Endodermal cell (in vitro differentiated cells): ENCODE results near the gene P4HB. TPM values are rescaled to one million over a fixed set of nuclear protein-coding genes. Genes with fewer than 3 reads are reported as not detected.

Experiments used
- DNase-seq: peaks from one replicate; pipeline ENCODE4 v3.0.0-alpha.2; 2017
- H3K27ac ChIP-seq: 2 replicates; pipeline ENCODE4 v1.5.1; 2013; ENCODE audit warnings: mild to moderate bottlenecking, low read depth, low read length, moderate library complexity
- H3K27me3 ChIP-seq: 2 replicates; pipeline ENCODE4 v1.6.1; 2013; ENCODE audit warnings: mild to moderate bottlenecking, low read length, moderate library complexity; ENCODE audit not compliant: insufficient read depth, control insufficient read depth, poor library complexity, severe bottlenecking
- H3K36me3 ChIP-seq: 2 replicates; pipeline ENCODE4 v1.7.0; 2013; ENCODE audit warnings: mild to moderate bottlenecking, low read length, moderate library complexity; ENCODE audit not compliant: control insufficient read depth, insufficient read depth
- H3K4me1 ChIP-seq: one replicate; pipeline ENCODE4 v1.7.0; 2013; ENCODE audit warnings: low read length; ENCODE audit not compliant: control insufficient read depth, insufficient read depth
- H3K4me3 ChIP-seq: 2 replicates; pipeline ENCODE4 v1.5.1; 2013; ENCODE audit warnings: mild to moderate bottlenecking, low read length, moderate library complexity
- H3K9ac ChIP-seq: 2 replicates; pipeline ENCODE4 v1.6.1; 2013; ENCODE audit warnings: mild to moderate bottlenecking, low read length, moderate library complexity; ENCODE audit not compliant: poor library complexity, severe bottlenecking; ENCODE audit errors: extremely low read depth
- H3K9me3 ChIP-seq: 2 replicates; pipeline ENCODE4 v1.6.1; 2013; ENCODE audit warnings: mild to moderate bottlenecking, low read length, moderate library complexity; ENCODE audit not compliant: control insufficient read depth
- H3K27ac Mint-ChIP-seq: 2 replicates; pipeline ENCODE4 v1.8.0; 2020; ENCODE audit warnings: mixed read lengths
- H3K27me3 Mint-ChIP-seq: 2 replicates; pipeline ENCODE4 v1.8.0; 2021; ENCODE audit warnings: mild to moderate bottlenecking, mixed read lengths; ENCODE audit not compliant: insufficient read depth
- H3K36me3 Mint-ChIP-seq: 2 replicates; pipeline ENCODE4 v1.8.0; 2020; ENCODE audit warnings: low read depth, mixed read lengths
- H3K4me1 Mint-ChIP-seq: 2 replicates; pipeline ENCODE4 v1.8.0; 2020; ENCODE audit warnings: mixed read lengths
- H3K4me3 Mint-ChIP-seq: 2 replicates; pipeline ENCODE4 v1.8.0; 2020; ENCODE audit warnings: mild to moderate bottlenecking, moderate library complexity, mixed read lengths
- H3K9me3 Mint-ChIP-seq: 2 replicates; pipeline ENCODE4 v1.8.0; 2020; ENCODE audit warnings: mild to moderate bottlenecking, mixed read lengths
- WGBS, 2 experiments: methylation state at CpG; one replicate each; pipeline versions ENCODE4 v1.1.5 to v1.1.7; 2013; ENCODE audit warnings: missing lambda C conversion rate in 2 of 2, mixed read lengths in 1 of 2; ENCODE audit not compliant: insufficient coverage in 1 of 2, insufficient read length in 1 of 2; 5-methylcytosine and 5-hydroxymethylcytosine counted together
- total RNA-seq, 2 donors: library from RNA; stranded (reverse); fragmentation: NEBNext Ultra II Directional in 1 of 2; extraction: Animal tissue kit (Norgen Biotek cat#: 25700) in 1 of 2; gene quantifications; 2 replicates in 1 of 2; 3 replicates in 1 of 2; pipeline ENCODE4 v1.2.1, GENCODE V29; 2021
- TF ChIP-seq, protein P1 (sequence below): fragments of 200-600 bp; sonication (generic); conservative IDR thresholded peaks from 2 replicates; pipeline ENCODE4 v1.5.0; 2021; ENCODE audit warnings: antibody characterized with exemption, mild to moderate bottlenecking

The P4HB gene
- total RNA-seq, 2 donors from 2014 or later = 493 to 535 TPM

DNA sequence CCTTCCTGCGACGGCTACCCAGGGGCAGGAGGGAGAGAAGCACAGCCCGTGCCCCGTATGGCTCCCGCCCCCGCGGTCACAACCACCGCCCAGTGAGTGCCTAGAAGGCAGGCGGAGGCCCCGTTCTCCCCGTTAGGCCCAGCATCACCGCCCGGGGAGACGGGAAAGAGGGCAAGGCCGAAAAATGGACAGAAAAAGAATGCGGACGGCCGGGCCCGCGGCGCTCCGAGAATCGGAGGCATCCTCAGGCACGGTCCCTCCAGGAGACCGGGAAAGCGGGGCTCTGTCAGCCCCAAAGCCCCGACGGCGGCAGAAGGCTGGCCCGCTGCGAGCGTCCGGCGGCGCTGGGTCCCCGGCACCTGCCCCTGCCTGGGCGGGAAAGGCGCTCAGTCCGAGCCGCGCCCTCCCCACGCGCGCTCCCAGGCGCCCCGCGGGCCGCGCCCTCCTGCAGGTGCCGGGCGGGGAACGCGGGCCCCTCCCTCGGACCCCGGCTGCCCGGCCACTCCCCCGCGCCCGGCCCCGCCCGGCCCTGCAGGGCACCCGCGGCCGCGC, 27.7 kb downstream of the P4HB start:
- H3K4me1 Mint-ChIP-seq = peaks cover 13% of the 10 kb centered on the region
- Histone ChIP-seq H3K27ac (no peak overlapping the region), H3K9me3 (no peaks in the 10 kb centered on the region), H3K4me3 (peak overlapping the region; percentile 95), H3K9ac (peak overlapping the region; percentile 70), H3K36me3 (no peaks in the 10 kb centered on the region), H3K4me1 (peaks cover 4% of the 10 kb centered on the region), H3K27me3 (no peaks in the 10 kb centered on the region)
- no peaks in the 10 kb centered on the region for H3K9me3 Mint-ChIP-seq
- TF ChIP-seq, protein P1, sequence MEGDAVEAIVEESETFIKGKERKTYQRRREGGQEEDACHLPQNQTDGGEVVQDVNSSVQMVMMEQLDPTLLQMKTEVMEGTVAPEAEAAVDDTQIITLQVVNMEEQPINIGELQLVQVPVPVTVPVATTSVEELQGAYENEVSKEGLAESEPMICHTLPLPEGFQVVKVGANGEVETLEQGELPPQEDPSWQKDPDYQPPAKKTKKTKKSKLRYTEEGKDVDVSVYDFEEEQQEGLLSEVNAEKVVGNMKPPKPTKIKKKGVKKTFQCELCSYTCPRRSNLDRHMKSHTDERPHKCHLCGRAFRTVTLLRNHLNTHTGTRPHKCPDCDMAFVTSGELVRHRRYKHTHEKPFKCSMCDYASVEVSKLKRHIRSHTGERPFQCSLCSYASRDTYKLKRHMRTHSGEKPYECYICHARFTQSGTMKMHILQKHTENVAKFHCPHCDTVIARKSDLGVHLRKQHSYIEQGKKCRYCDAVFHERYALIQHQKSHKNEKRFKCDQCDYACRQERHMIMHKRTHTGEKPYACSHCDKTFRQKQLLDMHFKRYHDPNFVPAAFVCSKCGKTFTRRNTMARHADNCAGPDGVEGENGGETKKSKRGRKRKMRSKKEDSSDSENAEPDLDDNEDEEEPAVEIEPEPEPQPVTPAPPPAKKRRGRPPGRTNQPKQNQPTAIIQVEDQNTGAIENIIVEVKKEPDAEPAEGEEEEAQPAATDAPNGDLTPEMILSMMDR = no peak
- H3K4me3 Mint-ChIP-seq = peak overlapping the region; percentile 83
- DNase-seq = no peak
- no peaks in the 10 kb centered on the region for H3K27me3 Mint-ChIP-seq
- 1% methylated on average over 18 to 58 of the region's 65 CpGs for WGBS, 2 experiments
- peak overlapping the region; percentile 77 for H3K27ac Mint-ChIP-seq
- H3K36me3 Mint-ChIP-seq = peaks cover 4% of the 10 kb centered on the region

DNA sequence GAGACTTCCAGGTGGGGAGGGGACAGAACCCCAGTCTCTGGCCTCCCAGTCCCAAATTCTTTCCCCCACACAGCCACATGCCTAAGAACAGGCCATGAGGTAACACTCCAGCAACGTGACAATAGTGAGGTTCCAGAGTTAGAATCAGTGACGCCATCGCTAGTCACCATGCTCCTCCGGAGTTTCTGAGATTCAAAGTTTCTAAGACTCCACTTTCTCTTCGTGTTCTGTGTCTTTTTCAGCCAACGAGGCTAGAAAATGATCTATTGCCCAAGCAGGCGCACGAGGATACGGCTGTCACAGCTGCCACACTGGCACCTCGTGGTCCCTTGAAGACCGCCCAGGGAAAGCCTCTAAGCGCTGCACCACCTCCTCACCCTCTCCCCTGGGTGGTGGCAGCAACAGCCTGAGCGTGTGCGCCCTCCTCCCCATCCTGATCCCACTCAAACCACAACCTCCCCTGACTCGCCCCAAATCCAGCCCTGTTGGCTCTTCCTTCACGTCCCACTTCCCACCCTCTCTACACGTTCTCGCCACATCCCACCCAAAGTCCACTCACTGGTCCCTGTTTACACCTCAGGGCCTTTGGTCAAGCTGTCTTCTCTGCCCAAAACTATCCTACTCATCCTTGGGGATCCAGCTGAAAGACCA, 28.3 kb downstream of the P4HB start:
- Mint-ChIP-seq H3K27ac (peak overlapping the region; percentile 77), H3K27me3 (no peaks in the 10 kb centered on the region), H3K4me3 (peak overlapping the region; percentile 83), H3K36me3 (peaks cover 4% of the 10 kb centered on the region), H3K4me1 (peaks cover 13% of the 10 kb centered on the region), H3K9me3 (no peaks in the 10 kb centered on the region)
- 68 to 76% methylated on average over 16 to 18 of the region's 18 CpGs for WGBS, 2 experiments
- H3K27ac ChIP-seq = no peak overlapping the region
- DNase-seq = no peak
- H3K9ac ChIP-seq = peak overlapping the region; percentile 70
- H3K27me3 ChIP-seq = no peaks in the 10 kb centered on the region
- peaks cover 4% of the 10 kb centered on the region for H3K4me1 ChIP-seq
- H3K36me3 ChIP-seq = no peaks in the 10 kb centered on the region
- TF ChIP-seq, protein P1 = no peak
- no peaks in the 10 kb centered on the region for H3K9me3 ChIP-seq
- peak overlapping the region; percentile 95 for H3K4me3 ChIP-seq

DNA sequence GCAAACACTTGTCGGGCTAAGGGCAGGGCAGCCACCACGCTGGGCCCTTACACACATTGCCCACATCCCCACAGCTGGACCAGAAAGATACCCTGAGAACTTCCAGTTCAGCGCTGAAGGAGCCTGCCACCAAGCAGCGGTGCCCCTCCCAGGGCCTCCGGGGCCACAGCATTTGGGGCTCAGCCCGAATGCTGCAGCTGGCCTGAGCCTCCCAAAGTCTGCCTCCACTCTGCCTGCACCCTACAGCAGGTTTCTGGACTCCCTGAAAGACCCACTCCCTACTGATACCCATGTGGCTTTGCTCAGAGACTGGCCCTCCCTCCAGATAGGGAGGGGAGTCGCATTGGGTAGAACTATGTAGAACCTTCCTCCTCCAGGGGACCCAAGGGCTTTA, 28.8 kb downstream of the P4HB start:
- peaks cover 4% of the 10 kb centered on the region for H3K36me3 Mint-ChIP-seq
- Histone ChIP-seq H3K4me1 (peaks cover 4% of the 10 kb centered on the region), H3K27me3 (no peaks in the 10 kb centered on the region), H3K4me3 (peak overlapping the region; percentile 95), H3K9me3 (no peaks in the 10 kb centered on the region), H3K27ac (no peak overlapping the region), H3K36me3 (no peaks in the 10 kb centered on the region), H3K9ac (no peak overlapping the region)
- peak overlapping the region; percentile 83 for H3K4me3 Mint-ChIP-seq
- DNase-seq = no peak
- no peak overlapping the region for H3K27ac Mint-ChIP-seq
- no peaks in the 10 kb centered on the region for H3K27me3 Mint-ChIP-seq
- H3K4me1 Mint-ChIP-seq = peaks cover 13% of the 10 kb centered on the region
- TF ChIP-seq, protein P1 = no peak
- WGBS, 2 experiments = 99% methylated on average over 6 of the region's 7 CpGs; no CpG with 5 or more reads in 1 of the 2 experiments
- H3K9me3 Mint-ChIP-seq = no peaks in the 10 kb centered on the region
